Hypothalamus (tissue), 51 donors: ENCODE measurements around the gene MTM1.
A peak's percentile ranks its signal among the peaks of the same experiment; 100 is the strongest.

ENCODE experiments used
- DNase-seq, 51 donors: peaks; one replicate each; lab custom pipeline; 2025; lab: John Stamatoyannopoulos, UW

The MTM1 gene

GRCh38 chrX:150599226-150599625 lies 30.8 kb downstream of the MTM1 start:
- DNase-seq, result no peak

DNA sequence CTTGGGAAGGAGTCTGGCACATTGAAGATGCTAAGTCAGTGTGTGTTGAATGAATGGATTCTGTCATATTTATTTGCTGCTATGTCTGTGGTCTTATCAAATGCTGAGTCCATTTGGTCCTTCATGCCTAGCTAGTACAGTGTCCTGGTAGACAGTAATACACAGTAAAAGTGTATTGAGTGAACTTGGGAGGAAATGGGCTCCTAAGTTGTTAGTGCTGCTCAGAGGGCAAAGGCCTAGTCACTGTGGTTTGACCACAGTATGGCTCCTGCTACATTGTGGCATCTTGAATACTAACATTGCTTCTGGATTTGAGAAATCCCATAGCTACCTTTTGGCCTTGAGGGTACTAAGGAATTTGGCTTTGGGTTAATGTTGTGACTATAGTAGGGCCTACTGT lies 33.9 kb downstream of the MTM1 start:
- DNase-seq, result no peak

DNA sequence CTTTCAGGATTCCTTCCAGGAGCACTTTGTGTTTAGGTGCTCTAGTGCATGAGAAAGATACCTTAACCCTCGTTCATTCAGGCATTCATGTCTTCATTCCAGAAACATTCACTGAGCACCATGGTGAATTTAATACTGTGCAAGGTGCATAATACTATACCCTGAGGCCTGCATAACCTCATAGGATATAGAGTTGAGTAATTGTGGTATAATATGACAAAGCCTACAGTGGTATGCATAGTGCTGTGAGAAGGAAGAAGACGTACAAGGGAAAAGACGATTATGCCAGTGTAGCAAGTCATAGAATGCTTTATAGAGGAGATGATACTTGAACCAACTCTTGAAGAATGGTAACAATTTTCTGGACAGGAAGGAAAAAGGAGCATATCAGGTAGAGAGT lies 34.3 kb downstream of the MTM1 start:
- no peak for DNase-seq

- DNase-seq, result no peak
Measured at GRCh38 chrX:150605603-150606002, 37.2 kb downstream of the MTM1 start.

GRCh38 chrX:150607201-150607600 lies 38.8 kb downstream of the MTM1 start:
- no peak for DNase-seq

DNA sequence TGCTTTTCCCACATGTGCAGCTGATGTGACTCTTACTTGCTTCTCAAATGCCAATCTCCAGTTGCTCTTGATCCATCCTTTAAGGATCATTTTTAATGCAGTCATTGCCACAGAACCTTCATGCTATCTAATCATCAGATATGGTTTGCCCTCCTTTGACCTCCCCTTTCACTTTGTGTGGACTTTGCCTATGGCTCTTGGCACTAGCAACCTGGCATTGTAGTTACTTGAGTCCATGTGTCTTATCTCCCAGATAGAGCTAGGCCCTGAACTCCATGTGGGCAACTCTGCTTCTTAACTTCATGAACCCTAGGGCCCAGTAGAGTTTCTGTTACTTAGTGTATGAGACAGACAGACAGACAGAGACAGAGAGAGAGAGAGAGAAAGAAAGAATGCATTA lies 41.6 kb downstream of the MTM1 start:
- no peak for DNase-seq

DNA sequence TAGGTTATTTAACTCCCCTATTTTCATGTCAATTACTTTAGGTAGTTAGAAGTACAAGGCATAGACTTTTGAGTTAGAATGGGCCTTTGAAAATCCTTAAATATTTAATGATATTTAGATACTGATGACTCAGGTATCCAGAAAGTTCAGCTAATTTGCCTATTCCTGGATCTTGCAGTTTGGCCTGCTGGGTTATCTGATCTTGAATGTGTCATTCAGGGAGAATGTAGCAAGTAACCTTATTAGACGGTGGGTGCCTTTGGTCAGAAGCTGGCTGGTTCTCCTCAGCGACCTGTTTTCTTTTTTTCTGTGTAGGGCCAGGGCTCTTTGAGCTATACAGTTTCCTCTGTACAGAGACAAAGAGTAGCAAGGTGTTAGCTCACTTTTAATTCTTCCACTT lies 42.0 kb downstream of the MTM1 start:
- no peak for DNase-seq

DNA sequence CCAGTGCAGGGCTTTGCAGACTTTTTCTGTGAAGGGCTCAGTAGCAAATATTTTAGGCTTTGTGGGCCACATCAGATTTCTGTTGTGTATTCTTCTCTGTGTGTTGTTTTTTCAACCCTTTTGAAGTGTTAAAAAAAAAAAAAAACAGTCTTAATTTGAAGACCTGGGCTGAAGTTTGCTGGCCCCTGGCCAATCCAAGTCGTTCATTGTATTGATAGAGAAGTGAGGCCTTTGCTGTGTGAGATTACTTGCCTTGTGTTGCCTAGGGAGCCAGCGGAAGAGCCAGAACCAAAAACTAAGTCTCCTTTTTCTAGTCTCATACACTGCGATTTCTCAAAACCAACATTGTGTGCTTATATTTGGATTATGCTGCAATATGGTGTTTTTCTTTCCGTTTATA lies 46.9 kb downstream of the MTM1 start:
- DNase-seq, result no peak

GRCh38 chrX:150616179-150616862 lies 47.9 kb downstream of the MTM1 start:
- no peak for DNase-seq

- DNase-seq, result peak in 1 of 51 donors; percentile 13
Measured at GRCh38 chrX:150616863-150617198, 48.4 kb downstream of the MTM1 start.

DNA sequence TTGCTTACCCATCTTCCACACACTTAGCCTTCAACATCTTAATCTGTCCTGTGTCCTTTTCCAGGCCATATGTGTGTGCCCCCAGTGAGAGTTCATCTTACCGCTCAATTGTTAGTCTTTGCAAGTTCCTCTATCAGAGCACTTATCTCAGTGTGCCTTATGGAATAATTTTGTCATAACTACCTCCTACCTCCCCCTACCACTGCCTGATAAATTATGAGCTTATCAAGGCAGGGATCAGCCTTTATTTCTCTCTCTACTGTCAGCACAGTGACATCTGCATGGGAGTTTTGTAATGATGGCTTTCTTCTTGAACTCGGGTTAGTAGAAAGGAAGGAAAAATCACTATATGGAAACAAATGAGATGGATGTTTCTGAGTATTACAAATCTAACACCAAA lies 53.2 kb downstream of the MTM1 start:
- DNase-seq, result no peak

GRCh38 chrX:150623583-150623982 lies 55.2 kb downstream of the MTM1 start:
- DNase-seq, result peak in 1 of 51 donors; percentile 2

- DNase-seq, result no peak
Measured at GRCh38 chrX:150625097-150625496, 56.7 kb downstream of the MTM1 start.

GRCh38 chrX:150625875-150626274 lies 57.5 kb downstream of the MTM1 start:
- no peak for DNase-seq

DNA sequence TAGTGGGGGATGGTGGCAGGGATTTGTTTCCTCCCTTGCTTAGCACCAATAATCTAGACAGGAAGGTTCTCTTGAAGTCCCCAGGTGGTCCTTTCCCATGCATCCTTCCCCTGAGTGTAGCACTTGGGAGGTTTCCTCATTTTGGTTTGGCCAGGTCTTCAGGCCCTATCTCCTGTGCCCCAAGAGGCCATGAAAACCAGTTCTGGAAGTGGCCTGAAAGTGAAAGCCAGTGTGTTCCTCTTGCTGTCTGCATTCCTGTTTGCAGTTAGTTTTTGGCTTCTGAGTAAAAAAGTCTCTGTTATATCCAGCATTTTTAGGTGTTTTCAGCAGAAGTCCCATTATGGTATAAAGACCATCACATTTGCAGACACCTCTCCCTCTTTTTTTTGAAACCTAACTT lies 59.5 kb downstream of the MTM1 start:
- no peak for DNase-seq

DNA sequence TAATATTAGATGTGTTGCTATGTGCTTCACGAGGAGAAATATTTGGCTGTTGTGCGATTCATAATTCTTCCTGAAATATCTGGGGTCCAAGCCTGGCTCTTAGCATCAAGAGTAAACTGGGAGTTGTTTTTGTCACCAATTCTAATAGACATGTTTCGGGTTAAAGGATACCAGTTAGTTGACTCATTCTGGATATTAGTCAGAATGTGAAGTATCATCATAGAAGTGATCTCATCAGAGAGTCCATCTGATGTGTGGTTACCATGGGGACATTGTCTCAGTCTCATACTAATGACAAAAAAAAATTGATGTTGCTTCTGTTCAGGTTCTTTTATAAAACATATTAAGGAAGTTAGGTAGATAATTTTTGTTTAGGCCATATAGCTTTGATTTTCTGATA lies 67.5 kb downstream of the MTM1 start:
- no peak for DNase-seq

- DNase-seq, result no peak
Measured at GRCh38 chrX:150642423-150642822, 74.0 kb downstream of the MTM1 start.

- no peak for DNase-seq
Measured at GRCh38 chrX:150643271-150643670, 74.8 kb downstream of the MTM1 start.

DNA sequence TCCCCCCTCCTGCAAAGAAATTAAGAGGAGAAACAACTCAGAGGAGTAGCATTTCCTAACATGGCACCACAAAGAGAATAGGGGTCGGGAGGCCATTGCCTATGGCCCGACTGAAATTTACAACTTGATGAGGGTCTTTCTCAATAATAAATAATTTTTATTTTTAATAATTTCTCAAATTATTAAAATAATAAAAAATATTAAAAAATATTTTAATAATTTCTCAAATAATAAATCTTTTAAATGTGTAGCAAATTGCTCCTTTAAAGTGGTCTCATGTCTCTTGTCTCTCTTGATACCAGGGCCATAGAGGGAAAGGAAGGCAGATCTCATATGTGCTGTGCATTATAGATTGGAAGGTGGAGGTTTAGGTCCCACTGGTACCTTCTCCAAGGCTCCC lies 75.5 kb downstream of the MTM1 start:
- DNase-seq, result no peak

- no peak for DNase-seq
Measured at GRCh38 chrX:150644422-150644821, 76.0 kb downstream of the MTM1 start.

DNA sequence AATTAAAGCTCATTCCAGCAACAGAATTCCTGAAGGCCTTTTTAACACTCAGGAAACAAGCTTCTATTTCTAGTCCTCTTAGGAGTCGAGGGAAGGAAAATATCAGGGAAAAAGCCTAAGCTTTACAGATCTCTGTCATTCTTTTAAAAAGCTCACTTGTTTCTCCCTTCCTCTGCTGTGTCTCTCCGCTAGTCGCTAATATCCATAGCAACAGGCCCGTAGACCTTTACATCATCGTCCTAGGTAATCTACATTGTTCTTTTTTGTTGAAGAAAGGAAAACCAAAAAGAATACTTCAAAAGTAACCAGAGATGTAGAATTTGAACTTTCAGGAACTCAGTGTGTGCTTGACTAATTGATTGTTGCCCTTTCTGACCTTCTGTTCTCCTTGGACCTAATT lies 78.9 kb downstream of the MTM1 start:
- DNase-seq, result no peak

DNA sequence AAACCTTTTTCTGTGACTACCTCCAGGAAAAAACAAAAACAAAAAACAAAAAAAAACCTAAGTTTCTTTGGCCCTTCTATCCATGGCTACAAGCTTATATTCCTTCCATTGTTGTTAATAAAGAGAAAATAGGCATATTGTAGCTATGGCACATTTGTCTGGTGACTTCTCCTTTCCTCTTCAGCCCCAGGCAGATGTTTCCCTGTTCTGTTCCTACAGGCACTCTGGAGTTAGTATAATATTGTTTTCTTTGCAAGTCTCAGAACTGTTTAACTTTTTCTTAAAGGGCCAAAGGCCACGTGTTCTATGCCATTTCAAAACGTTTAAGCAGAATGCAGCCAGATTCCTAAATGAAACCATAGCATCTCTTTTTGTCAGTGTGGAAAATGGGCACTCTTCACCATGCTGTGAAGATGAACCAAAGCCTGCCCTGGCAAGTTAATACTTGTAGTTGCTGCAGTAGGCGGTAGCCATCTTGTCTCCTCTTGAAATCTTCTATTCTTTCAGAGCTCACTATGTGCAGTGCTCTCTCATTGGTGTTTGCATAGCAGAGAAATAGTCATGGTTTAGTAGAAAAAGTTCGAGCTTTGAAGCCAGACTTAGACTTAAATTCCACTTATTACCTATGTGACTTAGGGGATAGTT lies 80.0 kb downstream of the MTM1 start:
- DNase-seq, result no peak
